Mesenchymal stem cell (in vitro differentiated cells and primary cell): ENCODE results near the gene ALG12.
A peak's percentile ranks its signal among the peaks of the same experiment; 100 is the strongest.
"Not testable (repeated sequence)": the region's sequence is repeated elsewhere in the genome, so short reads cannot be mapped to it uniquely, and the experiment has no call there.

Source experiments
- DNase-seq: peaks from one replicate; pipeline ENCODE4 v3.0.0-alpha.2; 2013
- H2AFZ ChIP-seq: one replicate; pipeline ENCODE4 v1.6.1; 2013; ENCODE audit warnings: low read depth, mild to moderate bottlenecking, control low read depth, inconsistent platforms, low read length, moderate library complexity
- H2AK5ac ChIP-seq: 2 replicates; pipeline ENCODE4 v1.6.1; 2013; ENCODE audit warnings: low read length, moderate library complexity, mild to moderate bottlenecking, inconsistent platforms; ENCODE audit not compliant: severe bottlenecking
- H2BK120ac ChIP-seq: one replicate; pipeline ENCODE4 v1.6.1; 2013; ENCODE audit warnings: low read depth, mild to moderate bottlenecking, inconsistent platforms, low read length, moderate library complexity
- H2BK12ac ChIP-seq, 2 experiments: one replicate each; pipeline ENCODE4 v1.6.1; 2013; ENCODE audit warnings: inconsistent platforms in 2 of 2, low read length in 2 of 2, mild to moderate bottlenecking in 2 of 2, moderate library complexity in 2 of 2, control low read depth in 1 of 2
- H2BK15ac ChIP-seq: one replicate; pipeline ENCODE4 v1.6.1; 2013; ENCODE audit warnings: mild to moderate bottlenecking, low read depth, inconsistent platforms; ENCODE audit not compliant: poor library complexity, severe bottlenecking
- H2BK5ac ChIP-seq: 2 replicates; pipeline ENCODE4 v1.6.1; 2013; ENCODE audit warnings: low read depth, mild to moderate bottlenecking, low read length, control low read depth, inconsistent platforms; ENCODE audit not compliant: poor library complexity, severe bottlenecking
- H3K14ac ChIP-seq, 2 experiments: one replicate each; pipeline ENCODE4 v1.6.1; 2013; ENCODE audit warnings: inconsistent platforms in 2 of 2, low read length in 2 of 2, control low read depth in 1 of 2, mild to moderate bottlenecking in 1 of 2, moderate library complexity in 1 of 2
- H3K18ac ChIP-seq, 2 experiments: one replicate each; pipeline ENCODE4 v1.6.1; 2013; ENCODE audit warnings: inconsistent platforms in 2 of 2, low read length in 2 of 2, control low read depth in 1 of 2, low read depth in 1 of 2, mild to moderate bottlenecking in 1 of 2
- H3K23ac ChIP-seq, 2 experiments: one replicate each; pipeline ENCODE4 v1.6.1; 2013; ENCODE audit warnings: inconsistent platforms in 2 of 2, low read length in 2 of 2, mild to moderate bottlenecking in 2 of 2, moderate library complexity in 2 of 2, control low read depth in 1 of 2
- H3K27ac ChIP-seq: 2 replicates; pipeline ENCODE4 v1.5.1; 2013; ENCODE audit warnings: mild to moderate bottlenecking, moderate library complexity, low read length, control low read depth, inconsistent platforms; ENCODE audit not compliant: poor library complexity, severe bottlenecking
- H3K27me3 ChIP-seq, 2 experiments: 2 replicates each; pipeline versions ENCODE4 v1.6.1 to v1.7.0; 2013; ENCODE audit warnings: low read length in 2 of 2, mild to moderate bottlenecking in 2 of 2, moderate library complexity in 2 of 2, control low read depth in 1 of 2, inconsistent platforms in 1 of 2; ENCODE audit not compliant: control insufficient read depth in 1 of 2, insufficient read depth in 1 of 2
- H3K36me3 ChIP-seq, 2 experiments: 2 replicates each; pipeline versions ENCODE4 v1.6.1 to v1.7.0; 2013; ENCODE audit warnings: low read length in 2 of 2, control low read depth in 1 of 2, inconsistent platforms in 1 of 2, low read depth in 1 of 2, mild to moderate bottlenecking in 1 of 2; ENCODE audit not compliant: insufficient read depth in 2 of 2, control insufficient read depth in 1 of 2
- H3K4ac ChIP-seq, 2 experiments: one replicate each; pipeline ENCODE4 v1.6.1; 2013; ENCODE audit warnings: inconsistent platforms in 2 of 2, low read length in 2 of 2, mild to moderate bottlenecking in 2 of 2, moderate library complexity in 2 of 2, control low read depth in 1 of 2, low read depth in 1 of 2
- H3K4me1 ChIP-seq: 2 replicates; pipeline ENCODE4 v1.6.1; 2013; ENCODE audit warnings: low read depth, low read length, control low read depth; ENCODE audit not compliant: control insufficient read depth, insufficient read depth
- H3K4me2 ChIP-seq: 2 replicates; pipeline ENCODE4 v1.6.1; 2013; ENCODE audit warnings: low read length, mild to moderate bottlenecking, inconsistent platforms; ENCODE audit not compliant: poor library complexity, severe bottlenecking
- H3K4me3 ChIP-seq, 2 experiments: 2 replicates each; pipeline versions ENCODE4 v1.5.1 to v1.7.0; 2013; ENCODE audit warnings: low read length in 2 of 2, mild to moderate bottlenecking in 2 of 2, control low read depth in 1 of 2, low read depth in 1 of 2; ENCODE audit not compliant: insufficient read depth in 1 of 2
- H3K79me1 ChIP-seq: replicated peaks from 2 replicates; pipeline ENCODE4 v1.6.1; 2013; ENCODE audit warnings: mild to moderate bottlenecking, control low read depth, low read length, inconsistent platforms; ENCODE audit not compliant: poor library complexity, severe bottlenecking
- H3K9ac ChIP-seq: 2 replicates; pipeline ENCODE4 v1.7.0; 2013; ENCODE audit warnings: mild to moderate bottlenecking, low read length, moderate library complexity
- H3K9me3 ChIP-seq: 2 replicates; pipeline ENCODE4 v1.7.0; 2013; ENCODE audit warnings: mild to moderate bottlenecking, low read length; ENCODE audit not compliant: control insufficient read depth
- H4K8ac ChIP-seq: one replicate; pipeline ENCODE4 v1.6.1; 2013; ENCODE audit warnings: inconsistent platforms, mild to moderate bottlenecking, low read length, moderate library complexity
- H4K91ac ChIP-seq: one replicate; pipeline ENCODE4 v1.6.1; 2013; ENCODE audit warnings: mild to moderate bottlenecking, low read length, inconsistent platforms
- WGBS: methylation state at CpG from one replicate; pipeline ENCODE4 v1.1.7; 2013; ENCODE audit warnings: mixed read lengths; 5-methylcytosine and 5-hydroxymethylcytosine counted together

ALG12 gene

DNA sequence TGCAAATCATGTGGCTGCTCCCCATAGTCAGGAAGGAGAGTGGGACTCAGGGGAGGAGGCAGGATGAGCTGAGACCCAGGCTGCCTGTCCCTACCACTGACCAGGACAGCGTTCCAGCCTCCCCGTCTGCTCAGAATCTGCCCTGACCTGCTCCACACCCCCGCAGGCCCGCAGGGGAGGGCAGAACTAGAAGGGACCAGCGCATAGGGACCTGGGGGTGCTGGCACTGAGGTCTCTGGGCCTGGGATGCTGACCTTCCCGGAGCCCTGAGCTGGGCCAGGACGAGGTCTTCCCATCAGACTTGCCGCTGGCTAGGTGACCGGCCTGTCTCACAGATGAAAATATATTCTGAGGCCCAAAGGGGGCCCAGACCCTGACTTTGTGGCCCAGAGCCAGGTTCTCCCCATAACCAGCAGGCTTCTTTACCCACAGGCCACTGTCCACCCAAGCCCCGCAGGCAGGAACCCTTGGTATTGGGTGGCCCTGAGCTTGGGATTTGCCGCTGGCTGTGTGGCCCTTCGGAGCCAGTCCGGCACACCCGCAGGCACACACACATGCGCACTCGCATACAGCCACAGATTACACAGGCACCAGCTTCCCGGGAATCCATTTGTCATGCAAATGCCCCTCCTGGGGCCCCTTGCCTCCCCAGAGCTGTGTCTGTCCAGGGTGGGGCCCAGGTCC, 28.5 kb upstream of the ALG12 start:
- 83% methylated on average over 17 of the region's 17 CpGs for WGBS
- Histone ChIP-seq H3K4me3 (no peak overlapping the region), H2BK12ac (peak overlapping the region in 1 of 2 experiments; percentile 45), H3K23ac (peak overlapping the region in 1 of 2 experiments; percentile 27), H2BK15ac (no peak overlapping the region), H3K27me3 (no peaks in the 10 kb centered on the region), H3K9ac (no peak overlapping the region), H3K4me1 (peaks cover 22% of the 10 kb centered on the region), H3K4ac (peak overlapping the region in 1 of 2 experiments; percentile 32), H2AFZ (no peak overlapping the region), H3K4me2 (no peak overlapping the region), H3K9me3 (no peaks in the 10 kb centered on the region), H3K79me1 (no peaks in the 10 kb centered on the region), H3K27ac (no peak overlapping the region), H4K8ac (peak overlapping the region; percentile 35), H3K36me3 (no peaks in the 10 kb centered on the region), H3K14ac (no peak overlapping the region), H2BK120ac (no peak overlapping the region), H3K18ac (peak overlapping the region in 1 of 2 experiments; percentile 25), H4K91ac (no peak overlapping the region), H2AK5ac (no peak overlapping the region), H2BK5ac (no peak overlapping the region)
- DNase-seq = no peak

DNA sequence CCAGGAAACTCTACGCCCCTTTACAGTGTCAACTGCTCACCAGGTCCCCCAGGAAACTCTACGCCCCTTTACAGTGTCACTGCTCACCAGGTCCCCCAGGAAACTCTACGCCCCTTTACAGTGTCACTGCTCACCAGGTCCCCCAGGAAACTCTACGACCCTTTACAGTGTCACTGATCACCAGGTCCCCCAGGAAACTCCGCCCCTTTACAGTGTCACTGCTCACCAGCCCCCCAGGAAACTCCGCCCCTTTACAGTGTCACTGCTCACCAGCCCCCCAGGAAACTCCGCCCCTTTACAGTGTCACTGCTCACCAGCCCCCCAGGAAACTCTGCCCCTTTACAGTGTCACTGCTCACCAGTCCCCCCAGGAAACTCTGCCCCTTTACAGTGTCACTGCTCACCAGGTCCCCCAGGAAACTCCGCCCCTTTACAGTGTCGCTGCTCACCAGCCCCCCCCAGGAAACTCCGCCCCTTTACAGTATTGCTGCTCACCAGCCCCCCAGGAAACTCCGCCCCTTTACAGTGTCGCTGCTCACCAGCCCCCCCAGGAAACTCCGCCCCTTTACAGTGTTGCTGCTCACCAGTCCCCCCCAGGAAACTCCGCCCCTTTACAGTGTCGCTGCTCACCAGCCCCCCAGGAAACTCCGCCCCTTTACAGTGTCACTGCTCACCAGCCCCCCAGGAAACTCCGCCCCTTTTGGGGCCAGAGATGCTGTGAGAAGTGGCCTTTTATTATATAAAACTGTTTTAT, 27.0 kb upstream of the ALG12 start:
- not testable (repeated sequence) for H3K27me3 ChIP-seq, H3K9ac ChIP-seq, H3K18ac ChIP-seq, H3K36me3 ChIP-seq, H3K4me1 ChIP-seq, H4K91ac ChIP-seq, H2BK120ac ChIP-seq, H3K79me1 ChIP-seq, H2BK12ac ChIP-seq, H2BK5ac ChIP-seq, H3K23ac ChIP-seq, H3K9me3 ChIP-seq, H3K27ac ChIP-seq, H3K4me3 ChIP-seq, H3K14ac ChIP-seq, DNase-seq, H3K4me2 ChIP-seq, H3K4ac ChIP-seq, H2AFZ ChIP-seq, H2AK5ac ChIP-seq, H2BK15ac ChIP-seq
- peak overlapping the region; percentile 7 for H4K8ac ChIP-seq
- 90% methylated on average over 11 of the region's 17 CpGs for WGBS

- H2BK120ac ChIP-seq = no peak overlapping the region
- no peaks in the 10 kb centered on the region for H3K27me3 ChIP-seq
- H2AFZ ChIP-seq = no peak overlapping the region
- no peak overlapping the region for H3K27ac ChIP-seq
- H4K8ac ChIP-seq = peak overlapping the region; percentile 46
- peaks cover 7% of the 10 kb centered on the region for H3K4me1 ChIP-seq
- no peaks in the 10 kb centered on the region for H3K79me1 ChIP-seq
- H3K36me3 ChIP-seq = no peaks in the 10 kb centered on the region
- no peak for DNase-seq
- no peak overlapping the region for H3K4ac ChIP-seq
- H2BK15ac ChIP-seq = no peak overlapping the region
- H3K18ac ChIP-seq = no peak overlapping the region
- WGBS = 97% methylated on average over 13 of the region's 13 CpGs
- peak overlapping the region; percentile 32 to 57 for H2BK12ac ChIP-seq
- no peak overlapping the region for H3K23ac ChIP-seq
- H2AK5ac ChIP-seq = no peak overlapping the region
- H3K4me3 ChIP-seq = no peak overlapping the region
- H4K91ac ChIP-seq = peak overlapping the region; percentile 62
- H3K4me2 ChIP-seq = no peak overlapping the region
- no peak overlapping the region for H3K9ac ChIP-seq
- no peak overlapping the region for H3K14ac ChIP-seq
- H2BK5ac ChIP-seq = no peak overlapping the region
- no peaks in the 10 kb centered on the region for H3K9me3 ChIP-seq
These were observed 26.2 kb upstream of the ALG12 start for GRCh38 chr22:49944399-49944891.

- Histone ChIP-seq H2BK12ac (peak overlapping the region in 1 of 2 experiments; percentile 57), H2BK15ac (no peak overlapping the region), H3K79me1 (no peaks in the 10 kb centered on the region), H3K23ac (no peak overlapping the region), H3K4me1 (peaks cover 7% of the 10 kb centered on the region), H3K9ac (no peak overlapping the region), H3K4me3 (no peak overlapping the region), H2AFZ (no peak overlapping the region), H3K27ac (no peak overlapping the region), H2BK120ac (no peak overlapping the region), H2AK5ac (no peak overlapping the region), H2BK5ac (peak overlapping the region; percentile 11), H3K14ac (no peak overlapping the region), H4K91ac (peak overlapping the region; percentile 82), H3K9me3 (no peaks in the 10 kb centered on the region), H4K8ac (peak overlapping the region; percentile 46), H3K4ac (no peak overlapping the region), H3K18ac (no peak overlapping the region), H3K36me3 (peaks cover 0 to under 1% of the 10 kb centered on the region in 2 experiments), H3K27me3 (no peaks in the 10 kb centered on the region), H3K4me2 (no peak overlapping the region)
- WGBS = 91% methylated on average over 25 of the region's 25 CpGs
- no peak for DNase-seq
These were observed 25.6 kb upstream of the ALG12 start for GRCh38 chr22:49943771-49944398.
